T-helper 2 cell treated with Interferon-gamma antibody and Interleukin-4, amounts not matched to agents 5 μg/mL and 100 μg/mL, for 36 hours (primary cell): ENCODE data around the gene STXBP6.

ENCODE experiments used
- DNase-seq: peaks from one replicate; pipeline ENCODE4 v3.0.0; 2021; ENCODE audit warnings: low spot score
- H3K27ac Mint-ChIP-seq: one replicate; pipeline ENCODE4 v1.8.0; 2021; ENCODE audit warnings: mild to moderate bottlenecking, mixed read lengths
- H3K27me3 Mint-ChIP-seq: one replicate; pipeline ENCODE4 v1.8.0; 2021; ENCODE audit warnings: low read depth, mixed read lengths
- H3K36me3 Mint-ChIP-seq: one replicate; pipeline ENCODE4 v1.8.0; 2021; ENCODE audit warnings: low read depth, mixed read lengths
- H3K4me1 Mint-ChIP-seq: one replicate; pipeline ENCODE4 v1.8.0; 2021; ENCODE audit warnings: low read depth, mixed read lengths
- H3K4me3 Mint-ChIP-seq: one replicate; pipeline ENCODE4 v1.8.0; 2022; ENCODE audit warnings: mild to moderate bottlenecking, moderate library complexity, mixed read lengths
- H3K9me3 Mint-ChIP-seq: one replicate; pipeline ENCODE4 v1.8.0; 2021; ENCODE audit warnings: mixed read lengths

Gene STXBP6

GRCh38 chr14:25015761-25016160 lies 34.2 kb downstream of the STXBP6 start:
- Mint-ChIP-seq H3K9me3 (no peaks in the 10 kb centered on the region), H3K36me3 (no peaks in the 10 kb centered on the region), H3K27ac (no peak overlapping the region), H3K4me1 (no peaks in the 10 kb centered on the region), H3K4me3 (no peak overlapping the region), H3K27me3 (no peaks in the 10 kb centered on the region)
- no peak for DNase-seq

- no peaks in the 10 kb centered on the region for H3K27me3 Mint-ChIP-seq
- no peaks in the 10 kb centered on the region for H3K36me3 Mint-ChIP-seq
- H3K27ac Mint-ChIP-seq, result no peak overlapping the region
- no peaks in the 10 kb centered on the region for H3K9me3 Mint-ChIP-seq
- no peaks in the 10 kb centered on the region for H3K4me1 Mint-ChIP-seq
- no peak for DNase-seq
- H3K4me3 Mint-ChIP-seq, result no peak overlapping the region
Measured at GRCh38 chr14:25014440-25014839, 35.5 kb downstream of the STXBP6 start.

GRCh38 chr14:25011095-25011494 lies 38.9 kb downstream of the STXBP6 start:
- Mint-ChIP-seq H3K4me1 (no peaks in the 10 kb centered on the region), H3K4me3 (no peak overlapping the region), H3K27ac (no peak overlapping the region), H3K9me3 (no peaks in the 10 kb centered on the region), H3K27me3 (no peaks in the 10 kb centered on the region), H3K36me3 (no peaks in the 10 kb centered on the region)
- DNase-seq, result no peak

- H3K27ac Mint-ChIP-seq, result no peak overlapping the region
Measured at GRCh38 chr14:25010471-25010870, 39.5 kb downstream of the STXBP6 start.

GRCh38 chr14:25009891-25010290 lies 40.1 kb downstream of the STXBP6 start:
- Mint-ChIP-seq H3K27ac (no peak overlapping the region), H3K27me3 (no peaks in the 10 kb centered on the region), H3K36me3 (no peaks in the 10 kb centered on the region), H3K4me3 (no peak overlapping the region), H3K9me3 (no peaks in the 10 kb centered on the region), H3K4me1 (no peaks in the 10 kb centered on the region)
- DNase-seq, result no peak

More at GRCh38 chr14:25010471-25010870, 39.5 kb downstream of the STXBP6 start:
- H3K27me3 Mint-ChIP-seq, result no peaks in the 10 kb centered on the region
- no peak overlapping the region for H3K4me3 Mint-ChIP-seq
- H3K9me3 Mint-ChIP-seq, result no peaks in the 10 kb centered on the region
- H3K36me3 Mint-ChIP-seq, result no peaks in the 10 kb centered on the region
- no peaks in the 10 kb centered on the region for H3K4me1 Mint-ChIP-seq
- no peak for DNase-seq

- no peaks in the 10 kb centered on the region for H3K36me3 Mint-ChIP-seq
- no peaks in the 10 kb centered on the region for H3K9me3 Mint-ChIP-seq
- no peaks in the 10 kb centered on the region for H3K27me3 Mint-ChIP-seq
- no peak overlapping the region for H3K4me3 Mint-ChIP-seq
- no peak for DNase-seq
- H3K27ac Mint-ChIP-seq, result no peak overlapping the region
- no peaks in the 10 kb centered on the region for H3K4me1 Mint-ChIP-seq
Measured at GRCh38 chr14:25007832-25008231, 42.1 kb downstream of the STXBP6 start.

- H3K9me3 Mint-ChIP-seq, result no peaks in the 10 kb centered on the region
- no peaks in the 10 kb centered on the region for H3K36me3 Mint-ChIP-seq
- no peak for DNase-seq
- no peak overlapping the region for H3K27ac Mint-ChIP-seq
- no peaks in the 10 kb centered on the region for H3K4me1 Mint-ChIP-seq
- no peak overlapping the region for H3K4me3 Mint-ChIP-seq
- H3K27me3 Mint-ChIP-seq, result no peaks in the 10 kb centered on the region
Measured at GRCh38 chr14:25006961-25007795, 42.8 kb downstream of the STXBP6 start.

GRCh38 chr14:25006031-25006430 lies 43.9 kb downstream of the STXBP6 start:
- DNase-seq, result no peak
- H3K4me1 Mint-ChIP-seq, result no peaks in the 10 kb centered on the region
- no peak overlapping the region for H3K27ac Mint-ChIP-seq
- H3K27me3 Mint-ChIP-seq, result no peaks in the 10 kb centered on the region
- no peaks in the 10 kb centered on the region for H3K9me3 Mint-ChIP-seq
- H3K36me3 Mint-ChIP-seq, result no peaks in the 10 kb centered on the region
- H3K4me3 Mint-ChIP-seq, result no peak overlapping the region

GRCh38 chr14:25004389-25004809 lies 45.5 kb downstream of the STXBP6 start:
- DNase-seq, result no peak
- no peak overlapping the region for H3K4me3 Mint-ChIP-seq
- no peaks in the 10 kb centered on the region for H3K9me3 Mint-ChIP-seq
- no peaks in the 10 kb centered on the region for H3K4me1 Mint-ChIP-seq
- no peak overlapping the region for H3K27ac Mint-ChIP-seq
- no peaks in the 10 kb centered on the region for H3K36me3 Mint-ChIP-seq
- H3K27me3 Mint-ChIP-seq, result no peaks in the 10 kb centered on the region

- H3K4me1 Mint-ChIP-seq, result no peaks in the 10 kb centered on the region
- no peaks in the 10 kb centered on the region for H3K36me3 Mint-ChIP-seq
- no peak overlapping the region for H3K27ac Mint-ChIP-seq
- H3K4me3 Mint-ChIP-seq, result no peak overlapping the region
- no peaks in the 10 kb centered on the region for H3K27me3 Mint-ChIP-seq
- H3K9me3 Mint-ChIP-seq, result no peaks in the 10 kb centered on the region
- DNase-seq, result no peak
Measured at GRCh38 chr14:25003537-25003936, 46.4 kb downstream of the STXBP6 start.

GRCh38 chr14:25001601-25002000 lies 48.3 kb downstream of the STXBP6 start:
- H3K4me1 Mint-ChIP-seq, result no peaks in the 10 kb centered on the region

GRCh38 chr14:25001156-25001555 lies 48.8 kb downstream of the STXBP6 start:
- DNase-seq, result no peak
- Mint-ChIP-seq H3K36me3 (no peaks in the 10 kb centered on the region), H3K27ac (no peak overlapping the region), H3K4me3 (no peak overlapping the region), H3K27me3 (no peaks in the 10 kb centered on the region), H3K4me1 (no peaks in the 10 kb centered on the region), H3K9me3 (no peaks in the 10 kb centered on the region)

More at GRCh38 chr14:25001601-25002000, 48.3 kb downstream of the STXBP6 start:
- H3K27me3 Mint-ChIP-seq, result no peaks in the 10 kb centered on the region
- DNase-seq, result no peak
- H3K9me3 Mint-ChIP-seq, result no peaks in the 10 kb centered on the region
- H3K4me3 Mint-ChIP-seq, result no peak overlapping the region
- H3K36me3 Mint-ChIP-seq, result no peaks in the 10 kb centered on the region
- H3K27ac Mint-ChIP-seq, result no peak overlapping the region

- no peak overlapping the region for H3K27ac Mint-ChIP-seq
- H3K27me3 Mint-ChIP-seq, result no peaks in the 10 kb centered on the region
- no peak for DNase-seq
- H3K4me1 Mint-ChIP-seq, result no peaks in the 10 kb centered on the region
- H3K9me3 Mint-ChIP-seq, result no peaks in the 10 kb centered on the region
- no peaks in the 10 kb centered on the region for H3K36me3 Mint-ChIP-seq
- H3K4me3 Mint-ChIP-seq, result no peak overlapping the region
Measured at GRCh38 chr14:24999157-24999556, 50.8 kb downstream of the STXBP6 start.

GRCh38 chr14:24996930-24997725 lies 52.8 kb downstream of the STXBP6 start:
- H3K4me1 Mint-ChIP-seq, result no peaks in the 10 kb centered on the region
- H3K9me3 Mint-ChIP-seq, result no peaks in the 10 kb centered on the region
- no peaks in the 10 kb centered on the region for H3K27me3 Mint-ChIP-seq
- DNase-seq, result no peak
- no peaks in the 10 kb centered on the region for H3K36me3 Mint-ChIP-seq
- no peak overlapping the region for H3K4me3 Mint-ChIP-seq
- H3K27ac Mint-ChIP-seq, result no peak overlapping the region
